ENCODE measurements around the gene JAG1. TPM values are rescaled to one million over a fixed set of nuclear protein-coding genes. Genes with fewer than 3 reads are reported as not detected.

The JAG1 gene
- total and polyA plus RNA-seq, 8 donors, result 31.2 to 70.8 (median 57.8) TPM

DNA sequence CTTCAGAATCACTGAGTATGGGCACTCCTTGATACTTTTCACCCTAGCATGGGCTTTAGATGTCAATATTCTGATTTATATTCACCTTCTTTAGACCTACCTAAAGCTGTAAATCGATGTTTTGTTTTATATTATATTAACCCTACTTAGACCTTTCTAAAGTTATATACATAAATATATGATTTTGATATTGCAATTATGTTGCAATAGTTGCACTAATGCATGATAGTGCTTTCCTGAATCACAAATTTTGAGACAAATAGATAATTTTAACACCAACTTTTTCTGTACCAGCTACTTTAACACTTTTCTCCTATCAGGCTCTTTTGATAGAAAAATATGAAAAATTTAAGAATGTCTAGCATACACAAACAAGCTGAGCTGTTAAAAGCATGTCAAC, 34.0 kb upstream of the JAG1 start:
- TF ChIP-seq, protein P1, sequence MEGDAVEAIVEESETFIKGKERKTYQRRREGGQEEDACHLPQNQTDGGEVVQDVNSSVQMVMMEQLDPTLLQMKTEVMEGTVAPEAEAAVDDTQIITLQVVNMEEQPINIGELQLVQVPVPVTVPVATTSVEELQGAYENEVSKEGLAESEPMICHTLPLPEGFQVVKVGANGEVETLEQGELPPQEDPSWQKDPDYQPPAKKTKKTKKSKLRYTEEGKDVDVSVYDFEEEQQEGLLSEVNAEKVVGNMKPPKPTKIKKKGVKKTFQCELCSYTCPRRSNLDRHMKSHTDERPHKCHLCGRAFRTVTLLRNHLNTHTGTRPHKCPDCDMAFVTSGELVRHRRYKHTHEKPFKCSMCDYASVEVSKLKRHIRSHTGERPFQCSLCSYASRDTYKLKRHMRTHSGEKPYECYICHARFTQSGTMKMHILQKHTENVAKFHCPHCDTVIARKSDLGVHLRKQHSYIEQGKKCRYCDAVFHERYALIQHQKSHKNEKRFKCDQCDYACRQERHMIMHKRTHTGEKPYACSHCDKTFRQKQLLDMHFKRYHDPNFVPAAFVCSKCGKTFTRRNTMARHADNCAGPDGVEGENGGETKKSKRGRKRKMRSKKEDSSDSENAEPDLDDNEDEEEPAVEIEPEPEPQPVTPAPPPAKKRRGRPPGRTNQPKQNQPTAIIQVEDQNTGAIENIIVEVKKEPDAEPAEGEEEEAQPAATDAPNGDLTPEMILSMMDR (IDR thresholded peaks at IDR 0.05), result no peak
- ATAC-seq (no peak), DNase-seq (no peak)
- intact Hi-C loops (cut with DNase I), result no loop called here
- Histone ChIP-seq H3K27ac (no peak overlapping the region), H3K27me3 (no peaks in the 10 kb centered on the region), H3K4me3 (no peak overlapping the region), H3K9me3 (no peaks in the 10 kb centered on the region), H3K4me1 (peaks cover 0 to 4% of the 10 kb centered on the region in 2 donors), H3K36me3 (no peaks in the 10 kb centered on the region)

DNA sequence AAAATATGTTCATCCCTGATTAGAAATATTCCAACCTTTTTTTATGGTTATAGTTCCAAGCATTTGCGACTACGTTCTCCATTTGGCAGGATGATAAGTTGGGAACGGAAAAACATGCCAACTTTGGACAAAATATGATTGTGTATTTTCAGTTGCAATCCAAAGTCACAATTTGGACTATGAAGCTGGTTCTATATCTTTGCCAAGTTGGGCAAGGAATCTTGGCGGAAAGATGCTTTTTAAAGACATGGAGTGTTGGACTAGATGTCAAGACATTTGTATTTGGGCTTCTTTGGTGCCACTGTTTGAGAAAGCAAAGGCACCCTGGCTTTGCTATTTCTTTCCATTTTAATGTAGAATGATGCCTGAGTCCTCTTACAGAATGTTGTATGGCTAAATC, 33.3 kb upstream of the JAG1 start:
- intact Hi-C loops (cut with DNase I), result no loop called here
- Histone ChIP-seq H3K27ac (no peak overlapping the region), H3K9me3 (no peaks in the 10 kb centered on the region), H3K27me3 (no peaks in the 10 kb centered on the region), H3K4me1 (peaks cover 0 to 4% of the 10 kb centered on the region in 2 donors), H3K36me3 (no peaks in the 10 kb centered on the region), H3K4me3 (no peak overlapping the region)
- ATAC-seq, result no peak
- DNase-seq, result no peak
- TF ChIP-seq, protein P1 (IDR thresholded peaks at IDR 0.05), result no peak

DNA sequence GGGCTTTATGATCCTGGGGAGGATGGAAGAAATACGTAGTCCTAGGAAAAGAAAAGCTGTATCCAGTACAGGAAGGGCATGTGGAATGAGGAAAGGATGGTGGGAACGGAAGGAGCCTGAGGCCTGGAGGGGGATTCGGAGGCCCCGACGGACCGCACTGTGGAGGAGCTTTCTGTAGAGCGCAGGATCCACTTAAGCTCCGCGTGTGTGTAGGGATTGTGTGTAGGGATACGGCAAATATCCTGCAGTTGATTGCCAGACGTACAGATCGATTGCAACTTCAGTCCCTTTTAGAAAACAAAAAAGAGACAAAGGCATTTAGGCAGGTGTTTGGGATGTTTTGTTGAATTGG, 32.6 kb upstream of the JAG1 start:
- Histone ChIP-seq H3K4me1 (peaks cover 0 to under 1% of the 10 kb centered on the region in 2 donors), H3K36me3 (no peaks in the 10 kb centered on the region), H3K9me3 (no peaks in the 10 kb centered on the region), H3K27ac (no peak overlapping the region), H3K27me3 (no peaks in the 10 kb centered on the region), H3K4me3 (no peak overlapping the region)
- no peak for DNase-seq
- ATAC-seq, result no peak
- TF ChIP-seq, protein P1 (IDR thresholded peaks at IDR 0.05), result no peak
- intact Hi-C loops (cut with DNase I), result no loop called here

DNA sequence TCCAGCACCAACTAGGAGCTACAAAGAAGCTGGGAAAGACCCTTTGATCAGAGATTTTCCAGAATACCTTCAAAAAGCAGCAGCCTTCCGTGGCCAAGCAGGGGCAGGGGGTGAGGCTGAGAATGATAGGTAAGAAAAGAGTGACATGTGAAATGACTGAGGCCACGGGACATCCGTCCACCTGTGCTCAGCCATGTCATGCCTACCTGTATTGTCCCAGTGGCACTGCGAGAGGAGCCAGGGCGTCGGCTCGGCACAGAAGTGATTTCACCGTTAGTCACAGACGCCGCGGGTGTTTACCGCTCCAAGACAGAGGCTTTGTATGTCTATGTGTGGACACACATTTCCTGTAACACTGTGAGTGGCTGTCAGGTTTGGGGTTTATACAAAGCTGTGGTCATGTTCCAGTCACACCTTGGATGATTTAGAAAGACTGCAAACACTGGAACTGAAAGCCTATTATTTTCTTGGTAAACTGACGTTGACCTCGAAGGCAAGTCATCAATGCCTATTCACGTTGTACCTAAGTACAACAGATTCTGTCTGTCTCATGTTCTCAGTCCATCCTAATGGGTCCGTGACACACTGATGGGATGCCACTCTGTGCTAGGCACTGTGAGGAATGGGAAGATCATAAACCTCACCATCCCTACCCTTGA, 32.1 kb upstream of the JAG1 start:
- intact Hi-C loops (cut with DNase I), result no loop called here
- DNase-seq, result peak in 1 of 4 donors; percentile 65

DNA sequence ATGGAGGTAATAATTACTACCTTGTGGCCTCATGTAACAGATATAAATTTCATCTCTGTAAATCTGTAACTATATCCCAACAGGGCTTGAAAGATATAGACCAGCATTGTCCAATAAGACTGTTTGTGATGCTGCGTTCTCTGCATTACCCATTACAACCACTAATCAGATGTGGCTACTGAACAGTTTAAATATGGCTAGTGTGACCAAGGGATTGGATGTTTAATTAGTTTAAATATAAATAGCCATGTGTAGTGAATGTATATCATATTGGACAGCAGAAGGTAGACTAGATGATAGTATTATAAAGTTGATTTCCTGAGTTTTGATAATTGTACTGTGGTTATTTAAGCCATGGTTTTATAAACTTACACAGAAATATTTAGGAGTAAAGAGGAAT, 27.8 kb upstream of the JAG1 start:
- TF ChIP-seq, protein P1 (IDR thresholded peaks at IDR 0.05), result no peak
- H3K4me1 ChIP-seq, result no peaks in the 10 kb centered on the region
- DNase-seq (no peak), ATAC-seq (no peak)
- no peak overlapping the region for H3K4me3 ChIP-seq
- H3K9me3 ChIP-seq, result no peaks in the 10 kb centered on the region
- H3K36me3 ChIP-seq, result no peaks in the 10 kb centered on the region
- no peaks in the 10 kb centered on the region for H3K27me3 ChIP-seq
- H3K27ac ChIP-seq, result no peak overlapping the region
- intact Hi-C loops (cut with DNase I), result no loop called here

More for the DNA sequence above, 32.1 kb upstream of the JAG1 start:
- Histone ChIP-seq H3K27me3 (no peaks in the 10 kb centered on the region), H3K4me1 (no peaks in the 10 kb centered on the region), H3K27ac (no peak overlapping the region), H3K36me3 (no peaks in the 10 kb centered on the region), H3K4me3 (no peak overlapping the region), H3K9me3 (no peaks in the 10 kb centered on the region)
- ATAC-seq, result no peak
- TF ChIP-seq, protein P1 (IDR thresholded peaks at IDR 0.05), result no peak
